ENCODE measurements around the gene ADCYAP1R1.

ADCYAP1R1 gene

DNA sequence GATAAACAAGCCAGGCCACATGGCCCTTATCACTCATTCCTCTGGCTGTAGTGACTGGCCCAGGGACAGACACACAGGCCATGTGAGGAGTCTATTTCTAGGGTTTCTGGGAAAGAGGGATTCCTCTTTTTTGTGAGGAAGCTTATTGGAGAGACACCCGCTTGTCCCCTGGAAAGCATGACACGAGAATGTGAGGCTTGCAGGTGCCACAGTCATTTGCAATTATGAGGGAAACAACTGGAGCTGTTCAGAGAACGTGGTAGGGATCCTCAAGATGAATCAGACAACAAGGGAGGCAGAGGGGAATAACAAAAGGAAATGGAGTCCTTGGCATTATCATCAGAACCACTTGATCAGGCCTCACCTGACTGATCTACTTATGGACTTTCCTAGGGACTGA lies 64.5 kb downstream of the ADCYAP1R1 start:
- H3K36me3 ChIP-seq (ENCODE audit: control insufficient read depth, insufficient read depth, low read length), result no peaks in the 10 kb centered on the region
- H3K27ac ChIP-seq (ENCODE audit: insufficient read depth, low read depth, low read length, poor library complexity, severe bottlenecking), result no peak overlapping the region
- H3K4me1 ChIP-seq (ENCODE audit: control insufficient read depth, insufficient read depth, low read length), result no peaks in the 10 kb centered on the region
- no peak overlapping the region for H3K4me3 ChIP-seq (ENCODE audit: insufficient read depth, low read depth, low read length)
- WGBS, 2 experiments, result 64 to 66% methylated on average over 3 of the region's 3 CpGs
- H3K9me3 ChIP-seq (ENCODE audit: control insufficient read depth, low read length), result no peaks in the 10 kb centered on the region
- no peaks in the 10 kb centered on the region for H3K27me3 ChIP-seq (ENCODE audit: control insufficient read depth, insufficient read depth, low read length, poor library complexity, severe bottlenecking)

DNA sequence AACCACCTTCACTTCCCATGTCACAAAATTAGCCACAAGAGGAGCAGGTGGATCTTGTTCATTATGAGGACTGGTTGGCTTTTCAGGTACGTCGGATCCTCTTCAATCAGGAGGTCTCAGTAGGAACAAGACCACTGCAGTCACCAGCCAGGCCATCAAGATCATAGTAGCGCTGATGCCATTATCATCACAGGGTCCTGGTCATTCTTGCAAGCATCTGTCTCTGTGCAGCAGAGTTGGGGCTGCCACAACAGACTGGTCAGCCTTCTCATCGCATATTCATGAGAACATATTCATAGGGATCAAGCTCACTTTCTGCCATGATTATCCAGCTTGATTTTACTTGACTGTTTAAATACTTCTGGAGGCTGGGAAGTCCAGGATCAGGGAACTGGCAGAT lies 67.1 kb downstream of the ADCYAP1R1 start:
- WGBS, 2 experiments, result 93 to 95% methylated on average over 4 of the region's 4 CpGs
- H3K36me3 ChIP-seq (ENCODE audit: control insufficient read depth, insufficient read depth, low read length), result no peaks in the 10 kb centered on the region
- no peak overlapping the region for H3K4me3 ChIP-seq (ENCODE audit: insufficient read depth, low read depth, low read length)
- no peaks in the 10 kb centered on the region for H3K9me3 ChIP-seq (ENCODE audit: control insufficient read depth, low read length)
- H3K4me1 ChIP-seq (ENCODE audit: control insufficient read depth, insufficient read depth, low read length), result no peaks in the 10 kb centered on the region
- H3K27ac ChIP-seq (ENCODE audit: insufficient read depth, low read depth, low read length, poor library complexity, severe bottlenecking), result no peak overlapping the region
- H3K27me3 ChIP-seq (ENCODE audit: control insufficient read depth, insufficient read depth, low read length, poor library complexity, severe bottlenecking), result no peaks in the 10 kb centered on the region

DNA sequence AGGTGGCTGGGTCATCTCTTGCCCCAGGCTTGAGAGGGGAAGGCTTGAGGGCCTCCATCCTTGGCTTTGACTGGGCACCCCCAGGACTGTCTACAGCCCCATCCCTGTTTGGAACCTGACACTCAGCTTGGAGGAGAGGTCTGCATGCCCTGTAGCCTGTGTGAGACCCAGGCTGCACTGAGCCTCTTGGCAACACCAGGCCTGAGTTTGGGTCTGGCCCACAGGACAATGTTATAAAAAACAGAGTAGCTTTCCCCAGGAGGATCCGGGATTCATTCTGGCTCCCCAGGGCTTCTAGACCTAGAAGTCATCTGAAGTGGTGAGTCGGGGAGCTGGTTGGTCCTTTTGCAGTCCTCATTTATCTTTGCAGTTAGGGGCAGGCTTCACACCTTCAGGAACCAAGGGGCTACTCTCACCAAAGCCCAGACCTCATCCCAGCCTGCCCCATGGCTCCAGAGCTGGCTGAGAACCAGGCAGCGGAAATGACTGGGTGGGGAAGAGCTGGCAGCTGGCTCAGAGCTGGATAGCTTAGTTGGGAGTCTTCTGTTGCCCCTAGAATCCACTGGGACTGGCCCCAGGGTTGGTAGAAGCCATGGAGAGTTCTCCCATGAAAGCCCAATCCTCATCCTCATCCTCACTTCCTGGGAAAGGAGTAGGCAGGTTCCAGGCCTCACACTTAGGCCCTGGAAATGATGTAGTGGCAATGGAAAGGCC lies 68.8 kb downstream of the ADCYAP1R1 start:
- Histone ChIP-seq H3K4me1 (ENCODE audit: control insufficient read depth, insufficient read depth, low read length) (no peaks in the 10 kb centered on the region), H3K4me3 (ENCODE audit: insufficient read depth, low read depth, low read length) (no peak overlapping the region), H3K27me3 (ENCODE audit: control insufficient read depth, insufficient read depth, low read length, poor library complexity, severe bottlenecking) (no peaks in the 10 kb centered on the region), H3K36me3 (ENCODE audit: control insufficient read depth, insufficient read depth, low read length) (no peaks in the 10 kb centered on the region), H3K9me3 (ENCODE audit: control insufficient read depth, low read length) (no peaks in the 10 kb centered on the region), H3K27ac (ENCODE audit: insufficient read depth, low read depth, low read length, poor library complexity, severe bottlenecking) (no peak overlapping the region)
- 91 to 96% methylated on average over 3 of the region's 3 CpGs for WGBS, 2 experiments

GRCh38 chr7:31121601-31122000 lies 69.5 kb downstream of the ADCYAP1R1 start:
- Histone ChIP-seq H3K27me3 (ENCODE audit: control insufficient read depth, insufficient read depth, low read length, poor library complexity, severe bottlenecking) (no peaks in the 10 kb centered on the region), H3K4me1 (ENCODE audit: control insufficient read depth, insufficient read depth, low read length) (no peaks in the 10 kb centered on the region), H3K27ac (ENCODE audit: insufficient read depth, low read depth, low read length, poor library complexity, severe bottlenecking) (no peak overlapping the region), H3K9me3 (ENCODE audit: control insufficient read depth, low read length) (no peaks in the 10 kb centered on the region), H3K36me3 (ENCODE audit: control insufficient read depth, insufficient read depth, low read length) (no peaks in the 10 kb centered on the region), H3K4me3 (ENCODE audit: insufficient read depth, low read depth, low read length) (no peak overlapping the region)
- WGBS, 2 experiments, result 92% methylated on average over 2 of the region's 2 CpGs

DNA sequence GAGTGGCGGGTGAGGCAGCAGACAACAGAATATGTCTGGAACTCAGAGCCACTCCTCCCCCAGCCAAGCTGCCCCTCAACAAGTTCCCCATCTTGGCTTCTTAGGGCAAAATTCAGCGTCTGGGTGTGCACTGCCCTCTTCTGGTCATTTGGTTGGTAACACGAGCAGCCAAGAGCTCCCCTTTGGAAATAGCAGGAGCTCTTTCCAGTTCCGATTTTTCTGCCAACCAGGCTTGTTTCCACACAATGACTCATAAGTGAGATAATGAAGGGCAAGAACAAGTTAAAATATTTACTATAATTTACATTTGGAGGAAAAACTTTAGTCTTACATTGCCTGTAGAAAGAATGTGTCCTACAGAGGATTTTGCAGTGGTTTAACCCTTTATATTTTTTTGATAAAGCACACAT lies 70.5 kb downstream of the ADCYAP1R1 start:
- H3K4me1 ChIP-seq (ENCODE audit: control insufficient read depth, insufficient read depth, low read length), result no peaks in the 10 kb centered on the region
- no peaks in the 10 kb centered on the region for H3K27me3 ChIP-seq (ENCODE audit: control insufficient read depth, insufficient read depth, low read length, poor library complexity, severe bottlenecking)
- no peaks in the 10 kb centered on the region for H3K36me3 ChIP-seq (ENCODE audit: control insufficient read depth, insufficient read depth, low read length)
- no peak overlapping the region for H3K27ac ChIP-seq (ENCODE audit: insufficient read depth, low read depth, low read length, poor library complexity, severe bottlenecking)
- WGBS, 2 experiments, result 1 to 20% methylated on average over 3 to 4 of the region's 4 CpGs
- no peak overlapping the region for H3K4me3 ChIP-seq (ENCODE audit: insufficient read depth, low read depth, low read length)
- no peaks in the 10 kb centered on the region for H3K9me3 ChIP-seq (ENCODE audit: control insufficient read depth, low read length)

DNA sequence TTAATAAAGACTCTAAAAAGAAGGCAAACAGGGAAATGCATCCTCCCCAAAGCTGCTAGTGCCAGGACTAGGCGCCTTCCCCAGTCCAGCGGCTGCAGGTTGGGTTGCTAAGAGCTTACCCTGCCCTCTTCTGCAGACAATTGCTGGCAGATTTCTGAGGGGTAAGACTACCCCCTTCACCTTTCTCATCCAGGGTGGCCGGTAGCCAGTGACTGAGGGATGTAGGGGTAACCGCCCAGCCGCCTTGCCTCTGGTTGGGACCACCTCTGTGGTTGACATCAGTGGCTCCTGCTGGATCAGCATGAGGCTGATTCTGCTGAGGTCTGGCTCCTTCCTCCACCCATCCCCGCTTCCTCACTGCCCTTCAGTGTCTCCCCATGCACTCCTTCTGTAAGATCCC lies 71.2 kb downstream of the ADCYAP1R1 start:
- Histone ChIP-seq H3K36me3 (ENCODE audit: control insufficient read depth, insufficient read depth, low read length) (no peaks in the 10 kb centered on the region), H3K4me3 (ENCODE audit: insufficient read depth, low read depth, low read length) (no peak overlapping the region), H3K27ac (ENCODE audit: insufficient read depth, low read depth, low read length, poor library complexity, severe bottlenecking) (no peak overlapping the region), H3K9me3 (ENCODE audit: control insufficient read depth, low read length) (no peaks in the 10 kb centered on the region), H3K4me1 (ENCODE audit: control insufficient read depth, insufficient read depth, low read length) (no peaks in the 10 kb centered on the region), H3K27me3 (ENCODE audit: control insufficient read depth, insufficient read depth, low read length, poor library complexity, severe bottlenecking) (no peaks in the 10 kb centered on the region)
- 88 to 89% methylated on average over 6 of the region's 6 CpGs for WGBS, 2 experiments

- no peaks in the 10 kb centered on the region for H3K4me1 ChIP-seq (ENCODE audit: control insufficient read depth, insufficient read depth, low read length)
- 82 to 94% methylated on average over 2 of the region's 2 CpGs for WGBS, 2 experiments
Measured at GRCh38 chr7:31123726-31124125, 71.6 kb downstream of the ADCYAP1R1 start.

DNA sequence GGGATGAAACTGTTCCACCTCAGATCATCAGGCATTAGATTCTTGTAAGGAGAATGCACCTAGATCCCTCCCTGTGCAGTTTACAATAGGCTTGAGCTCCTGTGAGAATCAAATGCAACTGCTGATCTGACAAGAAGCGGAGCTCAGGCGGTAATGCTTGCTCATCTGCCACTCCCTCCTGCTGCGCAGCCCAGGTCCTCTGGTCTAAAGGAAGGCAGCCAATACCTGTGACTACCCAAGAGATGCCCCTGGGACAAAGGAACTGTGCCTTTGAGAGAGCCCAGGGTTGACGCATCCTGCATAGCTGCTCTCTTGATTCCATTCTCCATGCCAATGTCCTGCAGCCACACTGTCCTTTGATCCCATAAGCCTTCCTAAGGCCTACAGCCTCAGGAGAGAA lies 73.1 kb downstream of the ADCYAP1R1 start:
- WGBS, 2 experiments, result 92 to 96% methylated on average over 4 of the region's 4 CpGs
- Histone ChIP-seq H3K27me3 (ENCODE audit: control insufficient read depth, insufficient read depth, low read length, poor library complexity, severe bottlenecking) (no peaks in the 10 kb centered on the region), H3K27ac (ENCODE audit: insufficient read depth, low read depth, low read length, poor library complexity, severe bottlenecking) (no peak overlapping the region), H3K4me3 (ENCODE audit: insufficient read depth, low read depth, low read length) (no peak overlapping the region), H3K9me3 (ENCODE audit: control insufficient read depth, low read length) (no peaks in the 10 kb centered on the region), H3K36me3 (ENCODE audit: control insufficient read depth, insufficient read depth, low read length) (no peaks in the 10 kb centered on the region), H3K4me1 (ENCODE audit: control insufficient read depth, insufficient read depth, low read length) (no peaks in the 10 kb centered on the region)

More at GRCh38 chr7:31123726-31124125, 71.6 kb downstream of the ADCYAP1R1 start:
- H3K36me3 ChIP-seq (ENCODE audit: control insufficient read depth, insufficient read depth, low read length), result no peaks in the 10 kb centered on the region
- H3K9me3 ChIP-seq (ENCODE audit: control insufficient read depth, low read length), result no peaks in the 10 kb centered on the region
- H3K27me3 ChIP-seq (ENCODE audit: control insufficient read depth, insufficient read depth, low read length, poor library complexity, severe bottlenecking), result no peaks in the 10 kb centered on the region
- H3K27ac ChIP-seq (ENCODE audit: insufficient read depth, low read depth, low read length, poor library complexity, severe bottlenecking), result no peak overlapping the region
- H3K4me3 ChIP-seq (ENCODE audit: insufficient read depth, low read depth, low read length), result no peak overlapping the region

GRCh38 chr7:31126976-31127375 lies 74.9 kb downstream of the ADCYAP1R1 start:
- Histone ChIP-seq H3K27ac (ENCODE audit: insufficient read depth, low read depth, low read length, poor library complexity, severe bottlenecking) (no peak overlapping the region), H3K4me3 (ENCODE audit: insufficient read depth, low read depth, low read length) (no peak overlapping the region), H3K27me3 (ENCODE audit: control insufficient read depth, insufficient read depth, low read length, poor library complexity, severe bottlenecking) (no peaks in the 10 kb centered on the region), H3K4me1 (ENCODE audit: control insufficient read depth, insufficient read depth, low read length) (no peaks in the 10 kb centered on the region), H3K36me3 (ENCODE audit: control insufficient read depth, insufficient read depth, low read length) (no peaks in the 10 kb centered on the region), H3K9me3 (ENCODE audit: control insufficient read depth, low read length) (no peaks in the 10 kb centered on the region)
- WGBS, 2 experiments, result 73 to 87% methylated on average over 1 of the region's 1 CpG

- Histone ChIP-seq H3K4me1 (ENCODE audit: control insufficient read depth, insufficient read depth, low read length) (no peaks in the 10 kb centered on the region), H3K36me3 (ENCODE audit: control insufficient read depth, insufficient read depth, low read length) (no peaks in the 10 kb centered on the region), H3K4me3 (ENCODE audit: insufficient read depth, low read depth, low read length) (no peak overlapping the region), H3K27ac (ENCODE audit: insufficient read depth, low read depth, low read length, poor library complexity, severe bottlenecking) (no peak overlapping the region), H3K27me3 (ENCODE audit: control insufficient read depth, insufficient read depth, low read length, poor library complexity, severe bottlenecking) (no peaks in the 10 kb centered on the region), H3K9me3 (ENCODE audit: control insufficient read depth, low read length) (no peaks in the 10 kb centered on the region)
- WGBS, 2 experiments, result 89% methylated on average over 3 of the region's 3 CpGs
Measured at GRCh38 chr7:31129067-31129466, 77.0 kb downstream of the ADCYAP1R1 start.

DNA sequence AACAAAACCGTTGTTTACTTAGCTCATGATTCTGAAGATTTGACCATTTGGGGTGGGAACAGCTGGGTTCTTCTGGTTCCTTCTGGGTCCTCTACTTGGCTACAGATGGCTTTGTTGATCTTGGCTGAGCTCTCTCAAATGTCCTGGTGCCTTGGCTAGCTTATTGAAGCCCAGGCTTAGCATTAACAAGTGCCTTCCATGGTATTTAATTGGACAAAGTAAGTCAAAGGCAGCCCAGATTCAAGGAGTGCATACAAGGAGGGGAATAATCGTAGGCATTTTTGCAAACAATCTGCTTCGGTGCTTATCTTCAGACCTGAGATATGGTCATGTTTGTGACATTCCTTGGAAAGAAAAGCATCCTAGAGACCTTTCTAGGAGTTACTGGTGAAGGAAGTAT lies 81.4 kb downstream of the ADCYAP1R1 start:
- Histone ChIP-seq H3K27ac (ENCODE audit: insufficient read depth, low read depth, low read length, poor library complexity, severe bottlenecking) (no peak overlapping the region), H3K4me3 (ENCODE audit: insufficient read depth, low read depth, low read length) (no peak overlapping the region), H3K27me3 (ENCODE audit: control insufficient read depth, insufficient read depth, low read length, poor library complexity, severe bottlenecking) (no peaks in the 10 kb centered on the region), H3K36me3 (ENCODE audit: control insufficient read depth, insufficient read depth, low read length) (no peaks in the 10 kb centered on the region), H3K4me1 (ENCODE audit: control insufficient read depth, insufficient read depth, low read length) (no peaks in the 10 kb centered on the region), H3K9me3 (ENCODE audit: control insufficient read depth, low read length) (no peaks in the 10 kb centered on the region)
- 93 to 94% methylated on average over 3 of the region's 3 CpGs for WGBS, 2 experiments
